Measurements from ENCODE around the gene DENND1B.

The DENND1B gene

GRCh38 chr1:197801684-197802083 lies 26.4 kb upstream of the DENND1B start:
- H3K4me1 ChIP-seq (ENCODE audit: control insufficient read depth in 5 of 5, insufficient read depth in 5 of 5, low read length in 5 of 5) = no peaks in the 10 kb centered on the region
- no peak overlapping the region for H3K27ac ChIP-seq (ENCODE audit: low read depth, low read length)
- no peak overlapping the region for H3K9ac ChIP-seq (ENCODE audit: low read length in 5 of 5)
- peaks cover 8 to 35% (median 18%) of the 10 kb centered on the region in 5 donors for H3K9me3 ChIP-seq (ENCODE audit: control insufficient read depth in 5 of 5, low read length in 5 of 5)
- no peaks in the 10 kb centered on the region for H3K27me3 ChIP-seq (ENCODE audit: control insufficient read depth in 5 of 5, insufficient read depth in 4 of 5, low read length in 5 of 5)
- H3K36me3 ChIP-seq (ENCODE audit: control insufficient read depth in 5 of 5, insufficient read depth in 5 of 5, low read length in 5 of 5) = no peaks in the 10 kb centered on the region
- H3K4me3 ChIP-seq (ENCODE audit: low read depth in 1 of 5, low read length in 5 of 5) = no peak overlapping the region

GRCh38 chr1:197801111-197801482 lies 25.8 kb upstream of the DENND1B start:
- Histone ChIP-seq H3K27ac (ENCODE audit: low read depth, low read length) (no peak overlapping the region), H3K4me1 (ENCODE audit: control insufficient read depth in 5 of 5, insufficient read depth in 5 of 5, low read length in 5 of 5) (no peaks in the 10 kb centered on the region), H3K36me3 (ENCODE audit: control insufficient read depth in 5 of 5, insufficient read depth in 5 of 5, low read length in 5 of 5) (no peaks in the 10 kb centered on the region), H3K4me3 (ENCODE audit: low read depth in 1 of 5, low read length in 5 of 5) (no peak overlapping the region), H3K27me3 (ENCODE audit: control insufficient read depth in 5 of 5, insufficient read depth in 4 of 5, low read length in 5 of 5) (no peaks in the 10 kb centered on the region), H3K9me3 (ENCODE audit: control insufficient read depth in 5 of 5, low read length in 5 of 5) (peaks cover 13 to 40% (median 19%) of the 10 kb centered on the region in 5 donors), H3K9ac (ENCODE audit: low read length in 5 of 5) (no peak overlapping the region)

GRCh38 chr1:197800379-197801110 lies 25.3 kb upstream of the DENND1B start:
- Histone ChIP-seq H3K4me1 (ENCODE audit: control insufficient read depth in 5 of 5, insufficient read depth in 5 of 5, low read length in 5 of 5) (no peaks in the 10 kb centered on the region), H3K27ac (ENCODE audit: low read depth, low read length) (no peak overlapping the region), H3K9me3 (ENCODE audit: control insufficient read depth in 5 of 5, low read length in 5 of 5) (peaks cover 13 to 40% (median 19%) of the 10 kb centered on the region in 5 donors), H3K9ac (ENCODE audit: low read length in 5 of 5) (no peak overlapping the region), H3K27me3 (ENCODE audit: control insufficient read depth in 5 of 5, insufficient read depth in 4 of 5, low read length in 5 of 5) (no peaks in the 10 kb centered on the region), H3K36me3 (ENCODE audit: control insufficient read depth in 5 of 5, insufficient read depth in 5 of 5, low read length in 5 of 5) (no peaks in the 10 kb centered on the region), H3K4me3 (ENCODE audit: low read depth in 1 of 5, low read length in 5 of 5) (no peak overlapping the region)

- H3K27ac ChIP-seq (ENCODE audit: low read depth, low read length) = no peak overlapping the region
- no peak overlapping the region for H3K4me3 ChIP-seq (ENCODE audit: low read depth in 1 of 5, low read length in 5 of 5)
- no peak overlapping the region for H3K9ac ChIP-seq (ENCODE audit: low read length in 5 of 5)
- no peaks in the 10 kb centered on the region for H3K4me1 ChIP-seq (ENCODE audit: control insufficient read depth in 5 of 5, insufficient read depth in 5 of 5, low read length in 5 of 5)
- peaks cover 13 to 40% (median 18%) of the 10 kb centered on the region in 5 donors for H3K9me3 ChIP-seq (ENCODE audit: control insufficient read depth in 5 of 5, low read length in 5 of 5)
- H3K36me3 ChIP-seq (ENCODE audit: control insufficient read depth in 5 of 5, insufficient read depth in 5 of 5, low read length in 5 of 5) = no peaks in the 10 kb centered on the region
- H3K27me3 ChIP-seq (ENCODE audit: control insufficient read depth in 5 of 5, insufficient read depth in 4 of 5, low read length in 5 of 5) = no peaks in the 10 kb centered on the region
Measured at GRCh38 chr1:197799271-197799670, 24.0 kb upstream of the DENND1B start.

GRCh38 chr1:197798492-197798891 lies 23.2 kb upstream of the DENND1B start:
- Histone ChIP-seq H3K9me3 (ENCODE audit: control insufficient read depth in 5 of 5, low read length in 5 of 5) (peaks cover 13 to 40% (median 18%) of the 10 kb centered on the region in 5 donors), H3K27me3 (ENCODE audit: control insufficient read depth in 5 of 5, insufficient read depth in 4 of 5, low read length in 5 of 5) (no peaks in the 10 kb centered on the region), H3K4me1 (ENCODE audit: control insufficient read depth in 5 of 5, insufficient read depth in 5 of 5, low read length in 5 of 5) (no peaks in the 10 kb centered on the region), H3K27ac (ENCODE audit: low read depth, low read length) (no peak overlapping the region), H3K4me3 (ENCODE audit: low read depth in 1 of 5, low read length in 5 of 5) (no peak overlapping the region), H3K36me3 (ENCODE audit: control insufficient read depth in 5 of 5, insufficient read depth in 5 of 5, low read length in 5 of 5) (no peaks in the 10 kb centered on the region), H3K9ac (ENCODE audit: low read length in 5 of 5) (no peak overlapping the region)

- H3K9me3 ChIP-seq (ENCODE audit: control insufficient read depth in 5 of 5, low read length in 5 of 5) = peaks cover 13 to 40% (median 18%) of the 10 kb centered on the region in 5 donors
- H3K27me3 ChIP-seq (ENCODE audit: control insufficient read depth in 5 of 5, insufficient read depth in 4 of 5, low read length in 5 of 5) = no peaks in the 10 kb centered on the region
- H3K36me3 ChIP-seq (ENCODE audit: control insufficient read depth in 5 of 5, insufficient read depth in 5 of 5, low read length in 5 of 5) = no peaks in the 10 kb centered on the region
- no peak overlapping the region for H3K27ac ChIP-seq (ENCODE audit: low read depth, low read length)
- no peaks in the 10 kb centered on the region for H3K4me1 ChIP-seq (ENCODE audit: control insufficient read depth in 5 of 5, insufficient read depth in 5 of 5, low read length in 5 of 5)
- no peak overlapping the region for H3K9ac ChIP-seq (ENCODE audit: low read length in 5 of 5)
- no peak overlapping the region for H3K4me3 ChIP-seq (ENCODE audit: low read depth in 1 of 5, low read length in 5 of 5)
Measured at GRCh38 chr1:197797010-197797409, 21.7 kb upstream of the DENND1B start.

- no peaks in the 10 kb centered on the region for H3K4me1 ChIP-seq (ENCODE audit: control insufficient read depth in 5 of 5, insufficient read depth in 5 of 5, low read length in 5 of 5)
- no peak overlapping the region for H3K27ac ChIP-seq (ENCODE audit: low read depth, low read length)
- no peaks in the 10 kb centered on the region for H3K27me3 ChIP-seq (ENCODE audit: control insufficient read depth in 5 of 5, insufficient read depth in 4 of 5, low read length in 5 of 5)
- no peak overlapping the region for H3K9ac ChIP-seq (ENCODE audit: low read length in 5 of 5)
- H3K36me3 ChIP-seq (ENCODE audit: control insufficient read depth in 5 of 5, insufficient read depth in 5 of 5, low read length in 5 of 5) = no peaks in the 10 kb centered on the region
- H3K9me3 ChIP-seq (ENCODE audit: control insufficient read depth in 5 of 5, low read length in 5 of 5) = peaks cover 0 to 7% (median 6%) of the 10 kb centered on the region in 5 donors
- peak overlapping the region in 1 of 5 donors; percentile 19 for H3K4me3 ChIP-seq (ENCODE audit: low read depth in 1 of 5, low read length in 5 of 5)
Measured at GRCh38 chr1:197788741-197789739, 13.8 kb upstream of the DENND1B start.

- H3K4me1 ChIP-seq (ENCODE audit: control insufficient read depth in 5 of 5, insufficient read depth in 5 of 5, low read length in 5 of 5) = no peaks in the 10 kb centered on the region
- H3K9me3 ChIP-seq (ENCODE audit: control insufficient read depth in 5 of 5, low read length in 5 of 5) = peaks cover 0 to 7% (median 6%) of the 10 kb centered on the region in 5 donors
- H3K9ac ChIP-seq (ENCODE audit: low read length in 5 of 5) = no peak overlapping the region
- no peaks in the 10 kb centered on the region for H3K36me3 ChIP-seq (ENCODE audit: control insufficient read depth in 5 of 5, insufficient read depth in 5 of 5, low read length in 5 of 5)
- no peak overlapping the region for H3K27ac ChIP-seq (ENCODE audit: low read depth, low read length)
- H3K4me3 ChIP-seq (ENCODE audit: low read depth in 1 of 5, low read length in 5 of 5) = no peak overlapping the region
- H3K27me3 ChIP-seq (ENCODE audit: control insufficient read depth in 5 of 5, insufficient read depth in 4 of 5, low read length in 5 of 5) = no peaks in the 10 kb centered on the region
Measured at GRCh38 chr1:197787623-197788536, 12.6 kb upstream of the DENND1B start.

GRCh38 chr1:197787056-197787455 lies 11.8 kb upstream of the DENND1B start:
- H3K27me3 ChIP-seq (ENCODE audit: control insufficient read depth in 5 of 5, insufficient read depth in 4 of 5, low read length in 5 of 5) = no peaks in the 10 kb centered on the region
- no peak overlapping the region for H3K4me3 ChIP-seq (ENCODE audit: low read depth in 1 of 5, low read length in 5 of 5)

More at GRCh38 chr1:197787056-197787455, 11.8 kb upstream of the DENND1B start:
- Histone ChIP-seq H3K9ac (ENCODE audit: low read length in 5 of 5) (no peak overlapping the region), H3K27ac (ENCODE audit: low read depth, low read length) (no peak overlapping the region), H3K9me3 (ENCODE audit: control insufficient read depth in 5 of 5, low read length in 5 of 5) (peaks cover 0 to 7% (median 6%) of the 10 kb centered on the region in 5 donors), H3K36me3 (ENCODE audit: control insufficient read depth in 5 of 5, insufficient read depth in 5 of 5, low read length in 5 of 5) (no peaks in the 10 kb centered on the region), H3K4me1 (ENCODE audit: control insufficient read depth in 5 of 5, insufficient read depth in 5 of 5, low read length in 5 of 5) (no peaks in the 10 kb centered on the region)

Measured in subcutaneous abdominal adipose tissue (tissue), 5 donors.